ENCODE data around the gene IKBKE. TPM values are rescaled to one million over a fixed set of nuclear protein-coding genes. Genes with fewer than 3 reads are reported as not detected.

Gene IKBKE
- total and polyA plus RNA-seq, 2 donors from 2014 or later, result 3.4 to 14.5 TPM

GRCh38 chr1:206469411-206469932 is 804 bp upstream of the IKBKE start:
- H3K4me3 ChIP-seq (ENCODE audit: low read length in 3 of 3), result no peak overlapping the region
- no peak for FAIRE-seq
- no peaks in the 10 kb centered on the region for H3K9me3 ChIP-seq (ENCODE audit: control insufficient read depth in 2 of 3, insufficient read depth in 1 of 3, low read length in 3 of 3)
- no peak overlapping the region for H3K9ac ChIP-seq (ENCODE audit: low read length in 3 of 3)
- peaks cover 0 to 17% (median 0%) of the 10 kb centered on the region in 3 donors for H3K4me1 ChIP-seq (ENCODE audit: control insufficient read depth in 2 of 3, insufficient read depth in 2 of 3, low read depth in 1 of 3, low read length in 3 of 3)
- no peaks in the 10 kb centered on the region for H3K36me3 ChIP-seq (ENCODE audit: control insufficient read depth in 2 of 3, insufficient read depth in 3 of 3, low read length in 3 of 3)
- no peak overlapping the region for H3K27ac ChIP-seq (ENCODE audit: low read depth in 2 of 2, low read length in 2 of 2)
- intact Hi-C loops (cut with DNase I), result no loop called here
- H3K27me3 ChIP-seq (ENCODE audit: control insufficient read depth, insufficient read depth, low read length), result no peaks in the 10 kb centered on the region
- no peak for TF ChIP-seq CTCF (IDR thresholded peaks at IDR 0.05; ENCODE audit: borderline replicate concordance, extremely low read depth, insufficient read depth)
- DNase-seq, result peak in 2 of 5 donors; percentile 12 to 32

GRCh38 chr1:206470692-206471414 is 577 bp downstream of the IKBKE start:
- Histone ChIP-seq H3K9ac (ENCODE audit: low read length in 3 of 3) (peak overlapping the region in 2 of 3 donors; percentile 20 to 82), H3K4me1 (ENCODE audit: control insufficient read depth in 2 of 3, insufficient read depth in 2 of 3, low read depth in 1 of 3, low read length in 3 of 3) (peaks cover 0 to 17% (median 0%) of the 10 kb centered on the region in 3 donors), H3K36me3 (ENCODE audit: control insufficient read depth in 2 of 3, insufficient read depth in 3 of 3, low read length in 3 of 3) (no peaks in the 10 kb centered on the region), H3K9me3 (ENCODE audit: control insufficient read depth in 2 of 3, insufficient read depth in 1 of 3, low read length in 3 of 3) (no peaks in the 10 kb centered on the region), H3K27me3 (ENCODE audit: control insufficient read depth, insufficient read depth, low read length) (no peaks in the 10 kb centered on the region), H3K27ac (ENCODE audit: low read depth in 2 of 2, low read length in 2 of 2) (no peak overlapping the region), H3K4me3 (ENCODE audit: low read length in 3 of 3) (peak overlapping the region; percentile 65 to 76 (median 71))
- no peak for TF ChIP-seq CTCF (IDR thresholded peaks at IDR 0.05; ENCODE audit: borderline replicate concordance, extremely low read depth, insufficient read depth)
- intact Hi-C loops (cut with DNase I), result no loop called here
- DNase-seq, result peak in 4 of 5 donors; percentile 44 to 73 (median 60)
- no peak for FAIRE-seq

DNA sequence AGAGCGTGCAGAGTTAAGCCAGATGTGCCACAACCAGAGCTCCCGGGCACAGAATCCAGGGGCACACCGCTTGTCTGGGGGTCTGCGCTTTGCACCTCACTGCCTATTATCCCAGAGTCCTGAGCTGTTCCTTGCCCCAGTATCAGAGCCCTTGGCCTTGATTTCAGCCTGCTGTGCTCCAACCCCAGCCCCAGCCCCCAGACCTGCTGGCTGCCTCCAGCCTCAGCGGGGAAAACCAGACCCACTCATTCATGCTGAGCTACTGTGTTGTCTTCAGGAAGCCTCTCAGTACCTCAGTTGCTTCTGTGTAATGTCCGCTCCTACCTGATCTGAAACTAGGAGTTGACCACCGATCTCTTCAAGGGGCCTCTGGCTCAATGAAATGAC is 1.1 kb downstream of the IKBKE start:
- H3K4me1 ChIP-seq (ENCODE audit: control insufficient read depth in 2 of 3, insufficient read depth in 2 of 3, low read depth in 1 of 3, low read length in 3 of 3), result peaks cover 0 to 17% (median 0%) of the 10 kb centered on the region in 3 donors
- H3K4me3 ChIP-seq (ENCODE audit: low read length in 3 of 3), result peak overlapping the region in 1 of 3 donors; percentile 71
- FAIRE-seq, result no peak
- no peak overlapping the region for H3K9ac ChIP-seq (ENCODE audit: low read length in 3 of 3)
- H3K36me3 ChIP-seq (ENCODE audit: control insufficient read depth in 2 of 3, insufficient read depth in 3 of 3, low read length in 3 of 3), result no peaks in the 10 kb centered on the region
- H3K27me3 ChIP-seq (ENCODE audit: control insufficient read depth, insufficient read depth, low read length), result no peaks in the 10 kb centered on the region
- no peak for TF ChIP-seq CTCF (IDR thresholded peaks at IDR 0.05; ENCODE audit: borderline replicate concordance, extremely low read depth, insufficient read depth)
- H3K27ac ChIP-seq (ENCODE audit: low read depth in 2 of 2, low read length in 2 of 2), result no peak overlapping the region
- H3K9me3 ChIP-seq (ENCODE audit: control insufficient read depth in 2 of 3, insufficient read depth in 1 of 3, low read length in 3 of 3), result no peaks in the 10 kb centered on the region
- intact Hi-C loops (cut with DNase I), result no loop called here
- no peak for DNase-seq
